GM10248 (cell line): ENCODE results near the gene RFTN1.

Experiments used
- CTCF ChIA-PET: fragments of 300-600 bp; sonication (Branson Sonifier 250); formaldehyde crosslinking; extraction: SDS; loops from one replicate; lab custom pipeline; 2021; ENCODE audit warnings: antibody characterized with exemption; lab: Yijun Ruan, JAX
- POLR2A ChIA-PET: fragments of 350-650 bp; sonication (Branson Sonifier 250); formaldehyde crosslinking; extraction: SDS; loops from one replicate; lab custom pipeline; 2020; ENCODE audit warnings: antibody characterized with exemption; lab: Yijun Ruan, JAX
- DNase-seq: peaks from one replicate; pipeline ENCODE4 v3.0.0; 2012; ENCODE audit errors: extremely low spot score
- TF ChIP-seq, protein P1 (sequence below): IDR thresholded peaks from 2 replicates; pipeline ENCODE4 v1.5.1; 2012; ENCODE audit warnings: mild to moderate bottlenecking, low read depth; ENCODE audit errors: extremely low read depth, missing control alignments, control extremely low read depth

Gene RFTN1

DNA sequence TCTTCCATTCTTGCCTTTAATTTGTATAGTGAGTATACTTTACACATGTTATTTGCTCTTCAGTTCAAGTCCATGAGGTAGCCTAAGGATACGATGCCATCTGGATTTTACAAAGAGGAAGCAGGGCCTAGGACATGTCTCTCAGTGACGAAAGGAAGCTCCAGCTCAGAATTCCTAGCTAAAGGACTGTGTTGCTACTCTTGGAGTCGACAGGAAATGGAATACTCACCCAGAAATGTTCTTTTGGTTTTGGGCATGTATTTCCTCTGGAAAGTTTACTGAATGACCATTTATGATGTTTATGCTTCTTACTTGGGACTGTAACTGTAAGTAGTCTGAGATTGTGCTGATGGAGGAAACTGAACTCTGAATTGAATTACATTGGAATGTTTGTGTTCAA, 236.0 kb downstream of the RFTN1 start:
- CTCF ChIA-PET = interaction anchor here (1.1 to 3.1 kb wide), 2 partner anchors 9 to 13 kb away, joined by 4 to 21 read pairs; no protein-coding TSS in a partner anchor
- no peak for DNase-seq
- POLR2A ChIA-PET = no interaction called here
- TF ChIP-seq, protein P1, sequence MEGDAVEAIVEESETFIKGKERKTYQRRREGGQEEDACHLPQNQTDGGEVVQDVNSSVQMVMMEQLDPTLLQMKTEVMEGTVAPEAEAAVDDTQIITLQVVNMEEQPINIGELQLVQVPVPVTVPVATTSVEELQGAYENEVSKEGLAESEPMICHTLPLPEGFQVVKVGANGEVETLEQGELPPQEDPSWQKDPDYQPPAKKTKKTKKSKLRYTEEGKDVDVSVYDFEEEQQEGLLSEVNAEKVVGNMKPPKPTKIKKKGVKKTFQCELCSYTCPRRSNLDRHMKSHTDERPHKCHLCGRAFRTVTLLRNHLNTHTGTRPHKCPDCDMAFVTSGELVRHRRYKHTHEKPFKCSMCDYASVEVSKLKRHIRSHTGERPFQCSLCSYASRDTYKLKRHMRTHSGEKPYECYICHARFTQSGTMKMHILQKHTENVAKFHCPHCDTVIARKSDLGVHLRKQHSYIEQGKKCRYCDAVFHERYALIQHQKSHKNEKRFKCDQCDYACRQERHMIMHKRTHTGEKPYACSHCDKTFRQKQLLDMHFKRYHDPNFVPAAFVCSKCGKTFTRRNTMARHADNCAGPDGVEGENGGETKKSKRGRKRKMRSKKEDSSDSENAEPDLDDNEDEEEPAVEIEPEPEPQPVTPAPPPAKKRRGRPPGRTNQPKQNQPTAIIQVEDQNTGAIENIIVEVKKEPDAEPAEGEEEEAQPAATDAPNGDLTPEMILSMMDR = no peak

DNA sequence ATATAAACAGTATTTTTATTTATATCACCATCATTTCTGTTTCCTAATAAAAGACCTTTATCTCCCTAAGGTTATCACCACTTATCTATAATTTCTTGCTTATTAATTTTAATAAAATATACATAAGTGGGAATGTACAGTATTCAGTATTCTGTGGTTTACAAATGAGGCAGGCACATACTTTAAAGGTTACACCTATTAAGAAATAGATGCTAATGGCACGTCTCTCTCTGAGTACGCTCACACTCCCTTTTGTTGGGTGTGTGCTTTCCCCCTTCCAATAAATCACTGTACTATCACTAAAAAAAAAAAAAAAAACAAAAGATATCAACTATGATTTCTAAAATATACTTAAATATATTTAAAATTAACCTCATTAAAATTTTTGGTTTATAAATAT, 239.6 kb downstream of the RFTN1 start:
- CTCF ChIA-PET = interaction anchor here (1.4 to 2.2 kb wide), 3 partner anchors 8 to 16 kb away, joined by 3 to 12 read pairs (median 6); partner anchors contain the start of genes DPH3 and OXNAD1
- POLR2A ChIA-PET = no interaction called here
- TF ChIP-seq, protein P1 = no peak
- no peak for DNase-seq

DNA sequence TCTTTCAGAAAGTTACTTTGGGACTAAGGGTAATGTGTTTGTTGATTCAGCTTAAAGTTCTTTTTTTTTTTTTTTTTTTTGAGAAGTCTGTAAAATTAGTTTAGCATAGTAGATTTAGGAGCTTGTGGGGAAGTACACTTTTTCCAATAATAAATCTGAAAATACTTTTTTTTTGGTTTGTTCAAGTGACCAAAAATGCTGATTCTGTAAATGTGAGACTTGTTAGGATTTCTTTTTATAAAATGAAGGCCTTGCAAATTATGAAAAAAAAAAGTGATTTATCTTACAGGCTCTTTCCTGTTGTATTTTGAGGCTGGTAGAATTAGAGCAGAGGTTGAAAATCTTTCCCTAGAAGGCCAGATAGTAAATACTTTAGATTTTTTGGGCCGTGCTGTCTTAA, 240.9 kb downstream of the RFTN1 start:
- ChIA-PET CTCF (interaction anchor here (0.7 to 1.8 kb wide), 7 partner anchors 10 to 278 kb away, joined by 3 to 6 read pairs (median 5); no protein-coding TSS in a partner anchor), POLR2A (no interaction called here)
- TF ChIP-seq, protein P1 = no peak
- no peak for DNase-seq

DNA sequence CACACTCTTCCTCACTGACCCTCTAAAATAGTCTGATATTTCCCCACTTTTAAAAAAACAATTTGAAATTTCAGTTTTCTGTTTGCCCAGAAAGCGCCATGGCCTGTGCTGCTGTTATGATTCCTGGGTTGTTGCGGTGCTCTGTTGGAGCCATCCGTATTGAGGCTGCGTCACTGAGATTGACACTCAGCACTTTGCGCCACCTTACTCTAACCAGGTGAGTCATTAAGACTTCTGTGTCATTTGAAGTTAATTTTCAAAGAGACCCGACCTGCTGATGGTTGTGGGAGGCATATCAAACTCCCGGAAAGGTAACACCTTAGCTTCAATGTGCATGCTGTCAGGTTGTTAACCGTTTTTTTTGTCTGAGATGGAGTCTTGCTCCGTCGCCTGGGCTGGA, 242.6 kb downstream of the RFTN1 start:
- TF ChIP-seq, protein P1 = no peak
- DNase-seq = no peak
- ChIA-PET POLR2A (no interaction called here), CTCF (interaction anchor here (6.9 to 8.3 kb wide), 2 partner anchors 19 to 281 kb away, joined by 53 to 55 read pairs; no protein-coding TSS in a partner anchor)

DNA sequence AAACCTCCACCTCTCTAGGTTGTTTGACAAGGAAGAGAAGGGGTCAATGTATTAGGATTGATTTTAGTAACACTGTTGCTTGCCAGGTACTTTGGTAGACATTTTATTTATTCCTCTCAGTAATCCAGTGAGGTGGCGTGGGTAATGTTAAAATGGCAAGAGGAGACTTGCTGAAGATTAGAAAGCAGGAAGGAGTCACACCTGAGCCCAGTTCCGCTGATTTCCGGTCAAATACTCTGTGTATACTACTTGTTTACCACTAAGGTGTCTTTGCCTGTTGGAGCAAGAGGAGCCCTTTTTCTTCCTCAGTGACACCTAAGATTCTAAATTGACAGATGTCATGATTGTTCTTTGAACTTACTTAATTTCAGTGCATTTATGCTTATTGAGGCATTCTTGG, 246.8 kb downstream of the RFTN1 start:
- TF ChIP-seq, protein P1 = no peak
- ChIA-PET CTCF (interaction anchor here (1.2 to 8.3 kb wide), 6 partner anchors 8 to 285 kb away, joined by 3 to 55 read pairs (median 12); no protein-coding TSS in a partner anchor), POLR2A (no interaction called here)
- no peak for DNase-seq
